GM23248 (cell line): ENCODE measurements around the gene SCFD1. TPM values are rescaled to one million over a fixed set of nuclear protein-coding genes. Genes with fewer than 3 reads are reported as not detected.
"Not testable (repeated sequence)": the region's sequence is repeated elsewhere in the genome, so short reads cannot be mapped to it uniquely, and the experiment has no call there.

Experiments used
- DNase-seq: peaks from one replicate; pipeline ENCODE4 v3.0.0-alpha.2; 2015
- H2AFZ ChIP-seq: fragments of 200-600 bp; sonication (generic); 2 replicates; pipeline ENCODE4 v1.6.1; 2016; ENCODE audit warnings: antibody characterized with exemption
- H3F3A ChIP-seq: fragments of 200-600 bp; sonication (generic); 2 replicates; pipeline ENCODE4 v1.6.1; 2016; ENCODE audit warnings: mild to moderate bottlenecking, antibody characterized with exemption, mixed run types; ENCODE audit not compliant: insufficient read depth
- H3K27ac ChIP-seq: fragments of 200-600 bp; sonication (generic); 2 replicates; pipeline ENCODE4 v1.5.1; 2016; ENCODE audit warnings: mild to moderate bottlenecking
- H3K27me3 ChIP-seq: fragments of 200-600 bp; sonication (generic); replicated peaks from 2 replicates; pipeline ENCODE4 v1.6.1; 2016; ENCODE audit warnings: mild to moderate bottlenecking; ENCODE audit not compliant: insufficient read depth
- H3K36me3 ChIP-seq: fragments of 200-600 bp; sonication (generic); 2 replicates; pipeline ENCODE4 v1.6.1; 2016; ENCODE audit warnings: low read depth, mild to moderate bottlenecking
- H3K4me1 ChIP-seq: fragments of 200-600 bp; sonication (generic); 2 replicates; pipeline ENCODE4 v1.6.1; 2016; ENCODE audit warnings: mild to moderate bottlenecking; ENCODE audit not compliant: insufficient read depth
- H3K4me2 ChIP-seq: fragments of 200-600 bp; sonication (generic); one replicate; pipeline ENCODE4 v1.6.1; 2016; ENCODE audit warnings: mild to moderate bottlenecking; ENCODE audit not compliant: unreplicated experiment
- H3K4me3 ChIP-seq: fragments of 200-600 bp; sonication (generic); 2 replicates; pipeline ENCODE4 v1.5.1; 2016; ENCODE audit warnings: mild to moderate bottlenecking
- H3K79me2 ChIP-seq: fragments of 200-600 bp; sonication (generic); 2 replicates; pipeline ENCODE4 v1.6.1; 2016; ENCODE audit warnings: mild to moderate bottlenecking; ENCODE audit not compliant: insufficient read depth
- H3K9ac ChIP-seq: fragments of 200-600 bp; sonication (generic); 2 replicates; pipeline ENCODE4 v1.6.1; 2016; ENCODE audit warnings: mild to moderate bottlenecking
- H3K9me2 ChIP-seq: fragments of 200-600 bp; sonication (generic); 2 replicates; pipeline ENCODE4 v1.6.1; 2016; ENCODE audit warnings: mixed run types, mild to moderate bottlenecking, moderate library complexity; ENCODE audit not compliant: insufficient read depth
- H3K9me3 ChIP-seq: fragments of 200-600 bp; sonication (generic); one replicate; pipeline ENCODE4 v1.6.1; 2017; ENCODE audit warnings: low read depth
- H4K20me1 ChIP-seq: fragments of 200-600 bp; sonication (generic); 2 replicates; pipeline ENCODE4 v1.6.0; 2016; ENCODE audit not compliant: insufficient read depth
- EZH2 ChIP-seq: fragments of 200-600 bp; sonication (generic); IDR thresholded peaks from 2 replicates; pipeline ENCODE4 v1.6.1; 2018; ENCODE audit warnings: antibody characterized with exemption, mild to moderate bottlenecking; ENCODE audit not compliant: insufficient read depth, poor library complexity, severe bottlenecking
- EZH2phosphoT487 ChIP-seq: fragments of 200-600 bp; sonication (generic); IDR thresholded peaks from 2 replicates; pipeline ENCODE4 v1.6.1; 2018; ENCODE audit warnings: antibody characterized with exemption, moderate library complexity, mild to moderate bottlenecking, low read depth; ENCODE audit not compliant: insufficient read depth
- WGBS, 2 experiments: methylation state at CpG; one replicate each; pipeline ENCODE4 v1.1.6; 2015 to 2017; ENCODE audit warnings: low lambda C conversion rate in 2 of 2, low coverage in 1 of 2; ENCODE audit errors: missing lambda C conversion rate in 2 of 2; 5-methylcytosine and 5-hydroxymethylcytosine counted together
- in situ Hi-C: fragments of 300-500 bp; cut with MboI; formaldehyde crosslinking; loops from 2 replicates; pipeline ENCODE4 v1.15.0; 2020
- polyA plus RNA-seq: library from polyadenylated mRNA; unstranded; fragments of >200 nt; fragmentation: Nextera tagmentation; extraction: Ambion mirVana; gene quantifications from 2 replicates; pipeline ENCODE4 v1.2.1, GENCODE V29; 2016
- total RNA-seq: library from RNA; depleted of rRNA; stranded (reverse); fragments of >200 nt; shearing (Covaris generic); gene quantifications from 2 replicates; pipeline ENCODE4 v1.2.3, GENCODE V29; 2014

SCFD1 gene
- total and polyA plus RNA-seq, 2 experiments from 2014 or later, result 92.3 to 117 TPM

DNA sequence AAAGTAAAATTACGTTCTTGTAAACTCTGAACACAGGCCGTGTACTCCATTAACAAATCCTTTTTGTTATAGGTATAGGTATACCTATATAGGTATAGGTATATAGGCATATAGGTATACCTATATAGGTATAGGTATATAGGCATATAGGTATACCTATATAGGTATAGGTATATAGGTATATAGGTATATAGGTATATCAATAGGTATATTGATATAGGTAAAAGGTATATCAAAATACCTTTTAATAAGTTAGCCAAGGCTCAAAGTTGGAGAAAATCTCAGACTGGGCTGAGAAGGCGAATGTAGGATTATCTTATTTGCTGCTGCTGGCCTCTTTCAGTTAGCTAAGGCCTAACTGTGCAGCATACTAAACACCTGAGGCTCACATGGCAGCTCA is 3.4 kb downstream of the SCFD1 start:
- Histone ChIP-seq H3K4me3 (no peak overlapping the region), H3F3A (peaks cover 38% of the 10 kb centered on the region; the same call in 1 of the 2 replicates), H3K79me2 (peaks cover 83% of the 10 kb centered on the region), H3K9me2 (no peaks in the 10 kb centered on the region), H2AFZ (no peak overlapping the region), H4K20me1 (no peaks in the 10 kb centered on the region), H3K27me3 (no peaks in the 10 kb centered on the region), H3K4me1 (peaks cover 26% of the 10 kb centered on the region), H3K9me3 (no peaks in the 10 kb centered on the region), H3K9ac (no peak overlapping the region), H3K4me2 (no peak overlapping the region), H3K27ac (no peak overlapping the region), H3K36me3 (no peaks in the 10 kb centered on the region; the same call in 1 of the 2 replicates)
- DNase-seq, result no peak
- TF ChIP-seq EZH2phosphoT487 (no peak), EZH2 (no peak)
- 95 to 98% methylated on average over 3 of the region's 3 CpGs for WGBS, 2 experiments
- in situ Hi-C loops, result no loop called here

DNA sequence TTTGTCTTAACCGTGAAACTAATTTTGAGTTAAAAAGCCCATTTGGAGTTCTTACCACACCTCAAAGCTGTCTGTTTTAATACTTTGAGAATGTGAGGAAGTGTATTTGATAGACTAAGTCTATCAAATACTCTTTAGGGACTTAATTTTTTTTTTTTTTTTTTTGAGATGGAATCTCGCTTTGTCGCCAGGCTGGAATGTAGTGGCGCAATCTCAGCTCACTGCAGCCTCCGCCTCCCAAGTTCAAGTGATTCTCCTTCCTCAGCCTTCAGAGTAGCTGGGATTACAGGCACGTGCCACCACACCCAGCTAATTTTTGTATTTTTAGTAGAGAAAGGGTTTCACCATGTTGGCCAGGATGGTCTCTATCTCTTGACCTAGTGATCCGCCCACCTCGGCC is 7.3 kb downstream of the SCFD1 start:
- peaks cover 100% of the 10 kb centered on the region for H3K79me2 ChIP-seq
- peaks cover 16% of the 10 kb centered on the region for H3K36me3 ChIP-seq
- H2AFZ ChIP-seq, H4K20me1 ChIP-seq, in situ Hi-C loops, H3K9me2 ChIP-seq, H3K4me3 ChIP-seq, H3K27me3 ChIP-seq, H3K9ac ChIP-seq, H3K9me3 ChIP-seq: not testable (repeated sequence)
- H3F3A ChIP-seq, result peaks cover 16% of the 10 kb centered on the region; the same call in 1 of the 2 replicates
- H3K4me2 ChIP-seq, result peak overlapping the region; percentile 1
- peak; percentile 37 for DNase-seq
- peaks cover 16% of the 10 kb centered on the region for H3K4me1 ChIP-seq
- 0 out of 2 replicates have a peak overlapping the region, but pooled peaks have one; percentile 16 for H3K27ac ChIP-seq
- WGBS, 2 experiments, result 64 to 74% methylated on average over 8 of the region's 8 CpGs

DNA sequence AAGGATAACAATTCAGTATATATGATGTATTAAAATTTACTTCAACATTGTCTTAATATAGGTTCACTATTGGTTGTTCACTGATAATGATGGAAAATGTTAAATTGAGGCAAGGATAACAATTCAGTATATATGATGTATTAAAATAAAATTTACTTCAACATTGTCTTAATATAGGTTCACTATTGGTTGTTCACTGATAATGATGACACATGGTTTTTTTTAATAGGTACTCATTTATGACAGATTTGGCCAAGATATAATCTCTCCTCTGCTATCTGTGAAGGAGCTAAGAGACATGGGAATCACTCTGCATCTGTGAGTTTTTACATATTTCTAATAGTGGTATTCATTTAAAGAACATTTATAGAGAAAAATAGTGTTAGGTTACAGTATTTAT is 8.1 kb downstream of the SCFD1 start:
- Histone ChIP-seq H3K27me3 (no peaks in the 10 kb centered on the region), H3K4me1 (peaks cover 16% of the 10 kb centered on the region), H3F3A (peaks cover 16% of the 10 kb centered on the region; the same call in 1 of the 2 replicates), H3K9ac (no peak overlapping the region), H3K4me3 (no peak overlapping the region), H3K9me3 (no peaks in the 10 kb centered on the region), H3K36me3 (peaks cover 24% of the 10 kb centered on the region), H2AFZ (no peak overlapping the region), H3K9me2 (no peaks in the 10 kb centered on the region), H3K4me2 (no peak overlapping the region), H4K20me1 (no peaks in the 10 kb centered on the region), H3K27ac (no peak overlapping the region), H3K79me2 (peaks cover 100% of the 10 kb centered on the region)
- TF ChIP-seq EZH2 (no peak), EZH2phosphoT487 (no peak)
- in situ Hi-C loops, result no loop called here
- no peak for DNase-seq

DNA sequence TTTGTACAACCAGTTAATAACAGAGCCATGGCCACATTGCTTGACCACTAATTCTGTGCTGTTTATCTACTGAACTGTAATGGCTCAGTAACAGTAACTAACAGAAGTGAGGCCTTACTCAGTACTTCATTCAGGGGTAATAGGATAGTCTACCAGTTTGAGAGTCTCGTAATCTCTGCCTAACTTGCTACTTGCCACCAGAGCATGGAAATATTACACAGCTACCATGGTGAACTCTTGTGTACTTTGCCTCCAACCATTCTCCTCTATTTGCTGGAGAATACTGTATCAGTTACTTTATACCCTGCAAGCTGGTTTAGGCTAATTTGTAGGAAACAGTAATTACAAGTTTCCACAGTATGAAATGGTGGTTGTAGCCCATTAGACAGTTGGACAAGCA is 10.6 kb downstream of the SCFD1 start:
- Histone ChIP-seq H2AFZ (no peak overlapping the region), H3K36me3 (peaks cover 44% of the 10 kb centered on the region), H3K9ac (no peak overlapping the region), H3K79me2 (peaks cover 100% of the 10 kb centered on the region), H4K20me1 (no peaks in the 10 kb centered on the region; the same call in 1 of the 2 replicates), H3K9me2 (no peaks in the 10 kb centered on the region), H3K9me3 (no peaks in the 10 kb centered on the region), H3K27ac (no peak overlapping the region), H3K4me3 (no peak overlapping the region), H3K27me3 (no peaks in the 10 kb centered on the region), H3K4me2 (no peak overlapping the region), H3K4me1 (peaks cover 14% of the 10 kb centered on the region), H3F3A (peaks cover 16% of the 10 kb centered on the region; the same call in 1 of the 2 replicates)
- no peak for DNase-seq
- in situ Hi-C loops, result no loop called here
- 95 to 100% methylated on average over 1 of the region's 1 CpG for WGBS, 2 experiments
- TF ChIP-seq EZH2phosphoT487 (no peak), EZH2 (no peak)

DNA sequence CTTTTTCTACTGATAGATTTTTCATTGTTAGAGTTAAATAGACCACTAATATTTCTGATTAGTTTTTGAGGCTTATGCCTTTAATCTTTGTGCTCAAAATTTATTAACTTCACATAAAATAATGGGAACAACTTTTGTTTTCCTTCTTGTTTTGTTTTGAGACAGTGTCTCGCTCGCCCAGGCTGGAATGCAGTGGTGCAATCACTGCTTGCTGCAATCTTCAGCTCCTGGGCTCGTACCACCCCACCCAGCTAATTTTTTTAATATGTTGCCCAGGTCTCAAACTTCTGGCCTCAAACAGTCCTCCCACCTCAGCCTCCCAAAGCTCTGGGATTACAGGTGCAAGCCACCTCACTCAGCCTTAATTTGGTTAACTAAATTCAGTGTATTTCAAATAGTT is 16.8 kb downstream of the SCFD1 start:
- Histone ChIP-seq H3K4me2 (no peak overlapping the region), H3K9me3 (no peaks in the 10 kb centered on the region), H3K36me3 (peaks cover 75% of the 10 kb centered on the region), H3K9ac (no peak overlapping the region), H2AFZ (no peak overlapping the region), H3K9me2 (no peaks in the 10 kb centered on the region), H3K79me2 (peaks cover 96% of the 10 kb centered on the region), H3K27me3 (no peaks in the 10 kb centered on the region), H3K4me3 (no peak overlapping the region), H3K27ac (no peak overlapping the region), H3K4me1 (0 out of 2 replicates have a peak, but pooled peaks cover 6% of the 10 kb centered on the region), H4K20me1 (no peaks in the 10 kb centered on the region; the same call in 1 of the 2 replicates), H3F3A (no peaks in the 10 kb centered on the region)
- DNase-seq, result peak; percentile 36
- in situ Hi-C loops, result no loop called here
- WGBS, 2 experiments, result 46 to 47% methylated on average over 3 of the region's 3 CpGs
- TF ChIP-seq EZH2, result no peak
- TF ChIP-seq EZH2phosphoT487, result no peak
